DMS114 treated with DMSO at 0.1 percent for 48 hours (cell line): ENCODE data around the gene CCSAP.
A peak's percentile ranks its signal among the peaks of the same experiment; 100 is the strongest.
"Not testable (repeated sequence)": the region's sequence is repeated elsewhere in the genome, so short reads cannot be mapped to it uniquely, and the experiment has no call there.

Source experiments
- DNase-seq: peaks from one replicate; lab custom pipeline; 2025; ENCODE audit not compliant: unreplicated experiment; lab: John Stamatoyannopoulos, UW

Gene CCSAP

DNA sequence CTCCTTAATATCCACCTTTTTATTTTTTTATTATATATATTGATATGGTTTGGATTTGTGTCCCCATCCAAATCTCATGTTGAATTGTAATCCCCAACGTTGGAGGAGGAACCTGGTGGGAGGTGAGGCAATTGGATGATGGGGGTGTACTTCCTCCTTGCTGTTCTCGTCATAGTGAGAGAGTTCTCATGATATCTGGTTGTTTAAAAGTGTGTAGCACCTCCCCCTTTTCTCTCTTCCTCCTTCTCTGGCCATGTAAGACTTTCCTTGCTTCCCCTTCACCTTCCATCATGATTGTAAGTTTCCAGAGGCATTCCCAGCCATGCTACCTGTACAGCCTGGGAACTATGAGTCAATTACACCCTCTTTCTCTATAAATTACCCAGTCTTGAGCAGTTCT is 22.7 kb upstream of the CCSAP start:
- no peak for DNase-seq

DNA sequence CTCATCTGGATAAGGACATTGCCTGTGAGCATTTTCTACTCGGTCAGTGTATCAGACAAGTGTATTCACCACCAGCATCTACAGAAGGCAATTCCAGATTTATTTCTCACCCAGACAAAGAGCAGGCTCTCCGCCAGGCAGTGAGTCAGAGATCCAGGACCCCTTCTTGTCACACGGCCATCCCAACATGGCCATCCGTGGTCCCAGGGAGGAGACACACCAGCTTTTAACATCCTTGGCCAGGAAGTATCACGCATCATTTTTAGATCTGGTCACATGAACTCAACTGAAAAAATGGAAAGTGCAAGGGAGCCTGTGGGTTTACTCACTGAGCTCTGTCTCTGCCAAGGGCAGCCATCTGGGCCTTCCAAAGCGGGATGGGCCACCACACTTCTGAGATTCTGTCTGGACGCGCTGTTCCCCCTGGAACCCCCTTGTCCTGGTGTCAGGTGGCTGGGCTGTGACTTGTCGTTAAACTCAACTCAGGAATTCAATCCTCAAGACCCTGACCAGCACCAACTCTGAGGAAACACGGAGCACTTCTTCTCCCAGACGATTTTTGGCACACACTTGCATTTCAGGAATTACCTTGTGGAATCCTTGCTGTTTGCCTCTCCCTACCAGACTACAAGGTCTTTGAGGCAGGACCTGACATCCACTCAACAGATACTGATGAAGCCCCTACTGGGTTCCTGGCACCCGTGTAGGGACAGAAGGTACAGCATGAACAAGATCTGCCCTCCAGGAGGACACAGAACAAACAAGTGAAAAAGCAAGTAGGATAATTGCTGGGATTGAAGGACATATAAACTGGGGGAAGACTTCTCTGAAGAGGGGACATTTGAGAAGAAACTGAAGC is 21.6 kb upstream of the CCSAP start:
- DNase-seq, result no peak

DNA sequence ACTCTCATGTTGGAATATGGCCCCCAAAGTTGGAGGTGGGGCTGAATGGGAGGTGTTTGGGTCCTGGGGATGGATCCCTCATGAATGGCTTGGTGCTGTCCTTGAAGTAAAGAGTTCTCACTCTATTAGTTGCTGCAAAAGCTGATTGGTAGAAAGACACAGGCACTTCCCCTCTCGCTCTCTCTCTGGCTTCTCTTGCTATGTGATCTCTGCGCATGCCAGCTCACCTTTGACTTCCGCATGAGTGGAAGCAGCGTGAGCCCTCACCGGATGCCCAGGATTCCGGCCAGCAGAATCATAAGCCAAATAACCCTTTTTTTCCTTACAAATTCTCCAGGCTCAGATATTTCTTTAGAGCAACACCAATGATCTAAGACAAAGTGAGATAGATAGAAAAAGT is 20.9 kb upstream of the CCSAP start:
- no peak for DNase-seq

DNA sequence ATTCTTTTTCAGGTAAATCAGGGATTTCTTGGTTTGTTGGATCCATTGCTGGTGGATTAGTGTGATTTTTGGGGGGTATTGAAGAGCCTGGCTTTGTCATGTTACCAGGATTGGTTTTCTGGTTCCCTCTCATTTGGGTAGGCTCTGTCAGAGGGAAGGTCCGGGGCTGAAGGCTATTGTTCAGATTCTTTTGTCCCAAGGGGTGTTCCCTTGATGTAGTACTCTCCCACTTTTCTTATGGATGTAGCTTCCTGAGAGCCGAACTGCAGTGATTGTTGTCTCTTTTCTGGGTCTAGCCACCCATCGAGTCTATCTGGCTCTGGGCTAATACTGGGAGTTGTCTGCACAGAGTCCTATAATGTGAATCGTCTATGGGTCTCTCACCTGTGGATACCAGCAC is 17.6 kb upstream of the CCSAP start:
- DNase-seq, result no peak

DNA sequence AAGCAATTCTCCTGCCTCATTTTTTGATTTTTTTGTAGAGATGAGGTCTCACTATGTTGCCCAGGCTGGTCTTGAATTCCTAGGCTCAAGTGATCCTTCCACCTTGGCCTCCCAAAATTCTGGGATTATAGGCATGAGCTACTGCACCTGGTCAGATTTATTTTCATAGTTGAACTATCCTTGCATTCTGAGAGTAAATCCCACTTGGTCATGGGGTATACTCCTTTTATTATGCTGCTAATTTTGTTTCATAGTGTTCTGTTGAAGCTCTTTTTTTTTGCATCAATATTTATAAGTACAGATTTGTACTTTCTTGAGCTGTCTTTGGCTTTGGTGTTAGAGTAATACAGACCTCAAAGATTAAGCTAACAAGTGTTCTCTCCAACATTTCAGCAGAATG is 12.8 kb upstream of the CCSAP start:
- no peak for DNase-seq

DNA sequence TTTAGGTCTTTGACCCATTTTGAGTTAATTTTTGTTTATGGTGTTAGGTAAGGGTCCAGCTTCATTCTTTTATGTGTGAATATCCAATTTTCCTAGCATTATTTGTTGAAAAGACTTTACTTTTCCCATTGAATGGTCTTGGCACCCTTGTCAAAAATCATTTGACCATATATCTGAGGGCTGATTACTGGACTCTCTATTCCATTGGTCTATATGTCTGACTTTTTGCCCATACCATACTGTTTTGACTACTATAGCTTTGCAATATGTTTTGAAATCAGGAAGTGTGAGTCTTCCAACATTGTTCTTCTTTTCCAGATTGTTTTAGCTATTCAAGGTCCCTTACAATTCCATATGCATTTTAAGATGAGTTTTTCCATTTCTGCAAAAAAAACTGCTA is 11.4 kb upstream of the CCSAP start:
- DNase-seq, result no peak

DNA sequence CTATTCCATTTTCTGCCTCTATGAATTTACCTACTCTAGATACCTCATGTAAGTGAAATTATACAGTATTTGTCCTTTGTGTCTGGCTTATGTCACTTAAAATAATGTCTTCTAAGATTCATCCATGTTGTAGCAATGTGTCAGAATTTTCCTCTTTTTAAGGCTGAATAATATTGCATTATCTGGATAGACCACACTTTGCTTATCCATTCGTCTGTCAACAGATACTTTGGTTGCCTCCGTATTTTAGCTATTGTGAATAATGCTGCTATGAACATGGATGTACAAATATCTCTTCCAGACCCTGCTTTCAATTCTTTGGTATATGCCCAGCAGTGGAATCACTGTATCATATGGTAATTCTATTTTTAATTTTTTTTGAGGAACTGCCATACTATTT is 10.1 kb upstream of the CCSAP start:
- DNase-seq, result no peak

DNA sequence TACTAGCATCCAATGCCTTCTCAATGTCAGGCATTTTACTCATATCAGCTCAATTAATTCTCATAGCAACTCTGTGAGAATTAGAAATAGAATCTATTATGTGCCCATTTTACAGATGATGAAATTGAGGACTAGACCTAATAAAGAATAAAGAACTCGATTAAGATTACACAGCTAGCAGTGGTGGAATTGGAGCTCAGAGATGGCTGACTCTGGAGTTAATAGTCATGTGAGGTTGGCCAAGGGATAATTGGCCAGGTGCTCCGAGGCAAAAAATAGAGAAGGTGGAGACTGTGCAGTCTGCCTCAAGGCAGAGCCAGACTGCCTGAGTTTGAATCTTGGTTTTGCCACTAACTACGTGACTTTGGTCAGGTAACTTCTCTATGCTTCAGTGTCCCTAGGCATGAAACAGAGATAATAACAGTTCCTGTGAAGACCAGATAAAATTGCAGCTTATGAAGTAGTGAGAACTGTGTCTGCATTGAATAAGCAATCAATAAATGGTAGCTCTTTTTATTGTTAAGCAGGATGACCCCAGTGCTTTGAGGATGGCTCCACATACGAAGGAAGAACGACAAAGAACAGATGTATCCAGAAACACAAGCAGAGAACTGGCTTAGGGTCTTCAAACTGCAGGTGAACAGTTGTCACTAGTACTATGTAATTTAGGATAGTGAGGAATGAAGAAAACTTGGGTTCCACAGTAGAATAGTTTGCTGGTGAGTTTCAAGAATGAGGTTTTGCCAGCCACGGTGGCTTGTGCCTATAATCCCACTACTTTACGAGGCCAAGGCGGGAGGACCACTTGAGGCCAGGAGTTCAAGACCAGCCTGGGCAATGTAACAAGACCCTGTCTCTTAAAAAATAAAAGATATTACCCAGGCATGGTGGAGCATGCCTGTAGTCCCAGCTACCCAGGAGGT is 6.9 kb upstream of the CCSAP start:
- DNase-seq, result no peak

DNA sequence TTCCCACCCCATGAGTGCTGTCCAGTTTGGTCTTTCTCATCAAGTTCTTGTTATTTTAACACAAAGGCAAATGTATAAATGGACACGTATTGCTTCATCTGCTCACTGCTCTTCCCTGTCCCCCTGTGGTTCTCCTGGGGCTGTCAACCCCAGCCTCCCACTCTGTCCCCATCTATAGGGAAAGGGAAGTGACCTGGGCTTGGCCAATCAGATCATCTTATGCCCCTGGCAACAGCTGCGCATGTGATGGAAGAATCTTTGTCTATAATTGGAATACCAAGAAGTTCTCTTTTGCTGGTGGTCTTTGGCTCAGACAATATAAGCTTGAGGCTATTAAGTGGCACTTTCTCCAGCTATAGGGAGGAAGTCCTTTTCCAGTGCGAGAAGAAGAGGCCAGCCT is 4.7 kb upstream of the CCSAP start:
- DNase-seq, result no peak

DNA sequence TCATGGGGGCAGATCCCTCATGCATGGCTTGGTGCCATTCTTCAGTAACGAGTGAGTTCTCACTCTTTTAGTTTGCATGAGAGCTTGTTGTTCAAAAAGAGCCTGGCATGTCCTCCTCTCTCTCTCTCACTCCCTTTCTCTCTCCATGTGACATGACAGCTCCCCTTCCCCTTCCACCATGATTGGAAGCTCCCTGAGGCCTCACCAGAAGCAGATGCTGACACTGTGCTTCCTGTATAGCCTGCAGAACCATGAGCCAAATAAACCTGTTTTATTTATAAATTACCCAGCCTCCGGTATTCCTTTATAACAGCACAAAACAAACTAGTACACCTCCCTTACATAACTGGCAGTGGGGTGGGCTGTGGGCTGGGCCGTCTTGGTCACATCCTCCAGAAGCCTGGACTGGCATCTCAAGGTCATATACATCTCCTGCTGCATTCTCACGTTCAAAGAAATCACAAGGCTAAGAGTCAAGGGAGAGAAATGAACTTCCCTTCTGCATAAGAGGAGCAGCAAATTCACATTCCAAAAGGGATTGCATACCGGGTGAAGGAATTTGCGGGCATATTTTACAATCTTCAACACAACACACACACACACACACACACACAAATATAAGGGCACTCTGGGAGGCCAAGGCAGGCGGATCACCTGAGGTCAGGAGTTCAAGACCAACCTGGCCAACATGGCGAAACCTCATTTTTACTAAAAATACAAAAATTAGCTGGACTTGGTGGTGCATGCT is 2.3 kb upstream of the CCSAP start:
- no peak for DNase-seq

DNA sequence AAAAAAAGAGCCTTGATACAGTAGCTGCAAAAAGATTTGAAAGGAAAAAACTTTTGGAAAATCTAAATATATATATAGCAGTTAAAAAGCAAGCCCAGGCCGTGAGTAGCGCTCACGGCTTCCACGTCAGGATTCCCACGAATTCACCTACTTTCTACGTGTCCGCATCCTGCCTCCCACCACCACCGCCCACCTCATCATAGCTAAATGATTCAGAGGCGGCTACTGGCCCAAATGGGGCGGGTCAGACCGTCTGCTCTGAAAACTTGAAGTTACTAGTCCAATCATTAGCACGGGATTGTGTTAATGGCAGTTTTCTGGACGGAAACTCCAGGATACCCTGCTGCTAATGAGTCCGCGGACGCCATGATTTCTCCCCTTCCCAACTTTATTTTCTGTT is 1.3 kb upstream of the CCSAP start:
- DNase-seq, result no peak

DNA sequence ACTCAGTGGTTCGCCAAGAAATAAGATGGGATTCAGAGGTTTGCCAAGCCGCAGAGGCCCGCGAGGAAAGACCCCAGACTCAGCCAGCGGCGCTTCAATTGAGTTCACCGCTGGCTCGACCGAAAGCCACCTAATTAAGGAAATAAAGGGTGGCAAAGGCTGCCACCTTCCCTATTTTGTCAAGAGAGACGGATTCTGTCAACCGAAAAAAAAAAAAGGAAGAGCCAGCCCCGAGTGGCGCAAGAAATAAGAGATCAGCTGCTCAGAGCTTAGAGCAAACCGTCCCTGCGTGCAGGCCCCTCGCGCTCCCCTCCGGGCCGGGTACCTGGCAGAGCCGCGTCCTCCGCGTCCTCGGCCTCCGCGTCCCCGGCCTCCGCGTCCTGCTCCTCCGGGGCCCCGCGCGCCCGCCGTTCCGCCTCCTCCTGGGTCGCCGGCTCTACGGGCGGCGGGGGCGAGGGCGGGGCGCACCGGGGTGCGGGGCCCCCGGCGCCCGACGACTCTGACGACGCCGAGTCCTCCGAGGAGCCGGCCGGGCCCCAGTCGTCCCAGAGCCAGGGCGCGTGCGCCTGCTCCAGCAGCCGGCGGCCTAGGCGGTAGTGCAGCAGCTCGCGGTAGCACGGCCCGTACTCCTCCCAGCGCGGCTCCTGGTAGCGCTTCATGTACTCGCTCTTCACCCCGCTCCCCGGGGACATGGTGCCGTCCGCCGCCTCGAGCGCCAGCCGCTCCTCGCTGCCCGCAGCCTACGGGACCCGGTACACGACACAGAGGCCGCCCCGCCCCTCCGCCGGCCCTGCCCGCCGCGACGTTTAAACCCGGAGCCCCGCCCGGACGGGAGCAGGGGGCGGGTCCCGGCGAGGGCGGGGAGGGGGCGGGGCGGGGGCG is 832 bp downstream of the CCSAP start:
- peak; percentile 39 for DNase-seq

DNA sequence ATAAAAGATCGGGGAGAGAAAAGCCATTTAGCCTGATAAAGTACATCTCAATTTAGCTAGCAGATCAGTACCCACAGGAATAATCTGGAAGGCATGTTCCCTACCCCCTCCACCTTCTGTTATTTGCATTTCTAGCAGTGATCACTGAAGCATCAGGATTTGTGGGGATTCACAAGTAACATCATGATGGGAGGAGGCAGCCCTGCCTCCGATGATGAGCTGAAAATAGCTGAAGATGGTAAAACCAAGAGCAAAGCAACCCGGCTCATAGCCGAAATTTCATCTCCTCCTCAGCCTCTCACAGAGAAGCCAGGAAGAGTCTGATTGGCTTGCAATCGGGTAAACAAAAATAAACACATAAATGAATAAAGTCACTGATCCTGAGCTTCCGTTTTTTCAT is 2.4 kb downstream of the CCSAP start:
- no peak for DNase-seq

DNA sequence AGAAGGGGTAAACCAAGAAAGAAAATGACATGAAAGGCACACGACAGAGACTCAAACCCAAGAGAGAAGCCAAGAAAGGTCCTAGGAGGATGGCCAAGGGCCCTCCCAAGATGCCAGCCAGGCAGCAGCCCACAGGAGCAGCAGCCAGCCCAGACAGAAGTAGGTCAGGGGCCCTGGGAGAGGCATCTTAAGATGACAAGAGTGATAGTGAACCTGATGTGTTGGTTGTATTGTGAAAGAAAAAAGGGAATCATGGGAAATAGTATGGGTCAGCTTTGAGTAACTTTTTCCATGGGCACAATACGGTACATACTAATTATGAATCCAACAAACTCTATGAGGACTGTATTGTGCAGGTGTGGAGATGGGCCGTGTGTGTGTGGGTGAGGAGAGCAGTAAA is 3.3 kb downstream of the CCSAP start:
- DNase-seq, result no peak

DNA sequence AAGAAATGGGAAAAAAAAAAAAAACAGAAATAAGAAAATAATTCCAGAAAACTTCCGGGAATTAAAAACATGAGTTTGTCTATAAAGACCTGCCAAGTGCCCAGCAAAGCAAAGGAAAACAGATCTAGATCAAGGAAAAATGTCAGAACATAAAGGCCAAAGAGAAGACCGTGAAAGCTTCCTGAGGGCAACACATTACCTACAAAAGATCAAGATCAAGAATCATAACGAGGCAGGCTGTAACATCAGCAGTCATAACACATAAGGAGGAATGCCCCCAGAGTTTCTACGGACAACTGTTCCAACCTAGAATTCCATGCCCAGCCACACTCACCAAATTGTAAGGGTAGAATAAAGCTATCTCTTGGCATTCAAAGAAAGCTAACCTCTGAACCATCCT is 3.8 kb downstream of the CCSAP start:
- no peak for DNase-seq

DNA sequence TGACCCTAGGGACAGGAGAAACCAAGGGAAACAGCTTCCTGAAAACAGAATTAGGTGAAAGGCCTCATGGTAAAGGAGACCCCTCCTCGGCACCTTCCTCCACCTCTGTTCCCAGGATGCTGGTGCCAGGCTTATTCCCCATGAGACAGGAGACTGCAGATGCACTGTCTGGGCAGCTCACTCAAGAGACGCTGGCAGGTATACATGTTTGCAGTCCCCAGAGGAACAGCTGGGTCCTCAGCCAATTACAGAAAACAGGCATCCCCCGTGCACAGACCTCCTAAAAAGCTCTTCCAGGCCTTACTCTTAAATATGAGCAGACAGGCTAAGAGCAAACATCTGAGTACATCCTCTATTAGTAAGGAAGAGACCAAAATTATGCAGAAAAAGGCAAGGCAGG is 6.5 kb downstream of the CCSAP start:
- DNase-seq, result no peak

DNA sequence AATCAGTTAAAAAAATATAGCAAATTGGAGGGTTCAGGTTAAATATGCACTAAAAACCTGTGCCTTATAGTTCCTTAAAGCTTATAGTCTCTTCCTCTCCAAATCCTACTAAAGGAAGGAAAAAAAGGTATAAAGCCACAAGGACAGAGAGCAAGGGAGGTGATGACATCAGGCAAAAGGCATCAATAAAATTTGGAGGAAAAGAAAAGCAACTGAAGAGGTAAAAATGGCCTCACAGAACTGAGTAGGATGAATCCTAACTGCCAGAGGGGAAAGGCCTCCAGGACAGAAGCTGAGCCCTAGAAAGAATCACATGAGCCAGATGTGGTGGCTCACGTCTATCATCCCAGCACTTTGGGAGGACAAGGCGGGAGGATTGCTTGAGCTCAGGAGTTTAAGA is 8.1 kb downstream of the CCSAP start:
- no peak for DNase-seq

DNA sequence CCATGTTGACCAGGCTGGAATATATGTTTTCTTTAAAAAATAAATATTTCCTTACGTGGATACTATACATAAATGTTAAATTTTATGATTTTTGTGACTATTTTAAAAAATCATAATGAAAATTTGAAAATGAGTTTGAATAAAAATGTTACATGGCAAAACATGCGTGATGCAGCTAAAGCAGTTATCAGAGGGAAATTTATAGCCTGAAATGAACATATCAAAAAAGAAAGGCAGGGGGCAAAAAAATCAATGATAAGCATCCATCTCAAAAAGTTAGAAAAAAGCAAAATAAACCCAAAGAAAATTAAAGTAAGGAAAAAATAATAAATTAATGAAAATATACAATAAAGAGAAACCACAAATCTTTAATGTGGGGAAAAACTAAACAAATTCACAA is 8.6 kb downstream of the CCSAP start:
- no peak for DNase-seq

DNA sequence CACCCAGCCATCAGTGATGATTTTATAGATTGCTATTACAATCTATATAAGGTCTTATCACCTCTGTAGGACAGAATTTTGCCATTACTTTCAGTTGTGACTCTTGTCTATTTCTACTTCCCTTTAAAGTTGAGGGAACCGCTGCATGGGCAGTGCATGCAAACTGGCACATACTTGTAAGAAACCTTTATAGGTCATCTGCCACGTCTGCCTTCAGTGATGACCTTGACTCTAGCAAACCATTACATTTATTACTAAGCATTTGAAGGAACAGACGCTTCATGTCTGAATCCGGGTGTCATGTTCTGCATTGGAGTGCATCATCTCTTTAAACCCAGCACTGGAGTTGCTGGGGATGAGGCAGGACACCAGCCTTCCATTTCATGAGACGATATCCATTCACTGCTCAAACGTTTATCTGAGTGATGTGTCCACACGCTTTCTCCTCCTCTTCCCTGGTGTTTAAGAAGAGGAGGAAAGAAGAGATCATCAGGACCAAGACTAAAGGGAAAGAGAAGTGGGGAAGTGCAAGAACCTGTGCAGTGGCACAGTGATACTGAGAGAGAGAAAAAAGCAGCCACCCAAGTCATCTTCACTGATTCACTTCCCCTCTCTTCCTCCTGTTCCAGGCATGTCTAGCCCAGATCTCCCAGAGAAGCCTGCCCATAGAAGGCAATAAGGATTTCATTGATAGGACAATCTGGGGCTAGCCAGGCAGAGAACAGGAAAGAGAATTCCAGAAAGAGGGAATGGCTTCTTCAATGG is 14.1 kb downstream of the CCSAP start:
- no peak for DNase-seq

DNA sequence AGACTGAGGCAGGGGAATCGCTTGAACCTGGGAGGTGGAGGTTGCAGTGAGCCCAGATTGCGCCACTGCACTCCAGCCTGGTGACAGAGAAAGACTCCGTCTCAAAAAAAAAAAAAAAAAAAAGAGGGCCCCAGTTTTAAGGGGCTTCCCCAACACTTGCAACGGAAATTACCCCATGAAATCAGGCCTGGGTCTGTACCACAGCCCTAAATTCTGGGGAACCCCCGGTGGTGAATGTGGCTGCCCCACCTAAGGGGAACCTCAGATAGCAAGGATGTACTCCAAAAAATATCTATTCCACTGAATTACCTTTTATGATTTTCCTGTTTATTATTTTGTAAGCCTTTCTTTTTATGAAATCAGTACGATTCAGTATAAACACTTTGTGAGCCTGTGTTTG is 15.1 kb downstream of the CCSAP start:
- not testable (repeated sequence) for DNase-seq
